Adipose tissue (tissue), 3 donors: ENCODE measurements around the gene LMF1. TPM values are rescaled to one million over a fixed set of nuclear protein-coding genes. Genes with fewer than 3 reads are reported as not detected.

ENCODE experiments used
- H3K27ac ChIP-seq: one replicate; pipeline ENCODE4 v1.5.1; 2013; ENCODE audit warnings: low read depth, low read length
- WGBS, 3 donors: extraction: QIAGEN DNeasy Blood & Tissue Kit; methylation state at CpG; one replicate each; pipeline ENCODE4 v1.1.7; 2013; 5-methylcytosine and 5-hydroxymethylcytosine counted together
- polyA plus RNA-seq, 3 donors: library from polyadenylated mRNA; stranded (reverse); fragments of 200-250 nt; gene quantifications; one replicate each; pipeline ENCODE4 v1.2.3, GENCODE V29; 2013
- donor health status: healthy with polysubstance abuse.
- donor health status: Bipolar disorder and iron deficiency.
- donor health status: healthy.

Gene LMF1
- polyA plus RNA-seq, 3 donors = 8.7 to 13.0 (median 12.3) TPM

GRCh38 chr16:942436-943060, 28.2 kb downstream of the LMF1 start:
- WGBS, 3 donors = 79 to 96% (median 92%) methylated on average over 4 of the region's 4 CpGs
- no peak overlapping the region for H3K27ac ChIP-seq

- H3K27ac ChIP-seq = no peak overlapping the region
- 95 to 97% (median 97%) methylated on average over 16 to 17 of the region's 17 CpGs for WGBS, 3 donors
These were observed 30.8 kb downstream of the LMF1 start for GRCh38 chr16:939941-940340.

GRCh38 chr16:939311-939710, 31.5 kb downstream of the LMF1 start:
- no peak overlapping the region for H3K27ac ChIP-seq
- WGBS, 3 donors = 92 to 98% (median 95%) methylated on average over 27 of the region's 27 CpGs

- WGBS, 3 donors = 62 to 90% (median 77%) methylated on average over 9 of the region's 9 CpGs
- no peak overlapping the region for H3K27ac ChIP-seq
These were observed 32.0 kb downstream of the LMF1 start for GRCh38 chr16:938752-939151.

- 81 to 92% (median 87%) methylated on average over 16 to 18 of the region's 18 CpGs for WGBS, 3 donors
These were observed 32.6 kb downstream of the LMF1 start for GRCh38 chr16:938136-938535.

GRCh38 chr16:937723-938122, 33.1 kb downstream of the LMF1 start:
- WGBS, 3 donors = 80 to 88% (median 84%) methylated on average over 6 of the region's 6 CpGs

More at GRCh38 chr16:938136-938535, 32.6 kb downstream of the LMF1 start:
- H3K27ac ChIP-seq = no peak overlapping the region

GRCh38 chr16:937311-937710, 33.5 kb downstream of the LMF1 start:
- 64 to 91% (median 80%) methylated on average over 8 of the region's 8 CpGs for WGBS, 3 donors
- H3K27ac ChIP-seq = no peak overlapping the region

More at GRCh38 chr16:937723-938122, 33.1 kb downstream of the LMF1 start:
- H3K27ac ChIP-seq = no peak overlapping the region

GRCh38 chr16:935684-936083, 35.1 kb downstream of the LMF1 start:
- 71 to 78% (median 77%) methylated on average over 11 of the region's 11 CpGs for WGBS, 3 donors
- no peak overlapping the region for H3K27ac ChIP-seq

GRCh38 chr16:934178-934577, 36.6 kb downstream of the LMF1 start:
- 92 to 95% (median 94%) methylated on average over 10 of the region's 10 CpGs for WGBS, 3 donors
- H3K27ac ChIP-seq = no peak overlapping the region

- 95 to 96% (median 96%) methylated on average over 14 to 15 of the region's 15 CpGs for WGBS, 3 donors
- H3K27ac ChIP-seq = no peak overlapping the region
These were observed 37.2 kb downstream of the LMF1 start for GRCh38 chr16:933581-933980.

- 89 to 95% (median 89%) methylated on average over 21 of the region's 21 CpGs for WGBS, 3 donors
- H3K27ac ChIP-seq = no peak overlapping the region
These were observed 37.9 kb downstream of the LMF1 start for GRCh38 chr16:932831-933330.

GRCh38 chr16:931626-932500, 38.9 kb downstream of the LMF1 start:
- H3K27ac ChIP-seq = no peak overlapping the region
- WGBS, 3 donors = 87 to 92% (median 92%) methylated on average over 39 to 44 of the region's 44 CpGs

- 90 to 95% (median 91%) methylated on average over 21 of the region's 21 CpGs for WGBS, 3 donors
- H3K27ac ChIP-seq = no peak overlapping the region
These were observed 39.6 kb downstream of the LMF1 start for GRCh38 chr16:931171-931570.

GRCh38 chr16:930511-930910, 40.3 kb downstream of the LMF1 start:
- H3K27ac ChIP-seq = no peak overlapping the region
- 95 to 97% (median 95%) methylated on average over 17 of the region's 17 CpGs for WGBS, 3 donors

GRCh38 chr16:930076-930475, 40.7 kb downstream of the LMF1 start:
- no peak overlapping the region for H3K27ac ChIP-seq
- 86 to 97% (median 92%) methylated on average over 20 of the region's 20 CpGs for WGBS, 3 donors

- 88 to 93% (median 90%) methylated on average over 45 of the region's 45 CpGs for WGBS, 3 donors
These were observed 41.3 kb downstream of the LMF1 start for GRCh38 chr16:929227-930073.

GRCh38 chr16:928526-928925, 42.3 kb downstream of the LMF1 start:
- H3K27ac ChIP-seq = no peak overlapping the region
- WGBS, 3 donors = 83 to 85% (median 85%) methylated on average over 11 of the region's 11 CpGs

More at GRCh38 chr16:929227-930073, 41.3 kb downstream of the LMF1 start:
- no peak overlapping the region for H3K27ac ChIP-seq

GRCh38 chr16:927931-928330, 42.9 kb downstream of the LMF1 start:
- 96 to 97% (median 96%) methylated on average over 18 of the region's 18 CpGs for WGBS, 3 donors
- H3K27ac ChIP-seq = no peak overlapping the region
